Measurements from ENCODE around the gene ZNF93. TPM values are rescaled to one million over a fixed set of nuclear protein-coding genes. Genes with fewer than 3 reads are reported as not detected.

The ZNF93 gene
- total RNA-seq (2012; rRNA removed) (8.9 and 10.6 TPM in 2 replicates), polyA plus RNA-seq (2012; rRNA removed) (2.7 and 3.7 TPM in 2 replicates), Bru-seq, nascent RNA (percentile 88 among the genes with signal in this experiment), BruChase-seq, experiment 1, labeled RNA remaining after a 6-hour chase (percentile 53 among the genes with signal in this experiment), BruChase-seq, experiment 2, labeled RNA remaining after a 2-hour chase (percentile 54 among the genes with signal in this experiment)
- 1.1 and 4.8 TPM in 2 replicates for polyA plus RNA-seq (2012; cell fraction: cytosol; rRNA removed)
- 1.5 and 4.0 TPM in 2 replicates for polyA plus RNA-seq (2012; cell fraction: nucleus; rRNA removed; ENCODE audit: low replicate concordance)
- long read RNA-seq, partial matches to known transcripts, result 0 of 4 reads
- long read RNA-seq, other reads (novel, unspliced or antisense), result 1 of 4 reads

DNA sequence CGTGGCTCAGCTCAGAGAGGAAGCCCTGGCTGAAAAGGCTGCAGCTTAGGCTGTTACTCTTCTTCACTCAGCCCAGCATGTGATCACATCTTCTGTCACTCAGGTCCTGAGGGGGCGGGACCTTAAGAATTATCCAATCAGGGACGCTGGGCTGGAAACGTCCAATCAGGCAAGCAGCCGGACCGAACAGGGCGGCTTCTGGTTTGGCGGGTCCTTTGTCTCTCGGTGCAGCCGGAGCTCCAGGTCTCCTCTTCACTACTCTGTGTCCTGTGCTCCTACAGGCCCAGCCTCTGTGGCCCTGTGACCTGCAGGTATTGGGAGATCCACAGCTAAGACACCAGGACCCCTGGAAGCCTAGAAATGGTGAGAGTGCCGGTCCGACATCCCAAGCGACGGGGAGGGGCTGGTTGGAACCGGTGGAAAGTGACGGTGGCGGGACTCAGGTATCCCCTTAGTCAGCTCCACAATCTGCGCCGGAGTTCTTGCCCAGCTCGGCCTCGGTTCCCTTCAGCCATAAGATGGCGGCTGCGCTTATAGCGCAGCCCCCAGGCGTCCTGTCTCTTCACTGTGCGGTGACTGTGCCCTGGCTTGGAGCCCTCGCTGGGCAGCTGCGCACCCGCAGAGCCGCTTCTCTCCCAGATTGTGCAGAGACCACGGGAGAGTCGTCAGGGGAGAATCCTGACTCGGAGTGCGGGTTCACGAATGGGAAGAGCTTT, at the start of gene ZNF93:
Gene ZNF93, plus strand, starts transcription at position 218 of the 716 bp plus-strand sequence. Its CDS starts 143 bp downstream, at position 361.
- Histone ChIP-seq H3K9me1 (ENCODE audit: insufficient read depth, low read length) (no peaks in the 10 kb centered on the region), H3K4ac (ENCODE audit: low read depth, low read length) (peak within 1 kb of the TSS; percentile 76), H3K23ac (ENCODE audit: low read depth, low read length) (peak within 1 kb of the TSS; percentile 57; the same call in 1 of the 2 replicates), H2AFZ (replicated peaks; ENCODE audit: low read length, poor library complexity) (peak within 1 kb of the TSS; percentile 96), H4K8ac (ENCODE audit: low read depth in 2 of 2, low read length in 2 of 2) (peak within 1 kb of the TSS; percentile 79 to 88), H3K9ac (ENCODE audit: low read depth, low read length) (peak within 1 kb of the TSS; percentile 85), H4K91ac (ENCODE audit: insufficient read depth, low read depth, low read length) (peak within 1 kb of the TSS; percentile 59), H3K14ac (replicated peaks; ENCODE audit: low read depth, low read length) (peak within 1 kb of the TSS; percentile 62), H3K4me2 (ENCODE audit: low read depth, low read length) (peak within 1 kb of the TSS; percentile 76), H3K9me3 (ENCODE audit: control insufficient read depth, insufficient read depth, low read length) (peaks cover 12% of the 10 kb centered on the region), H3K27ac (ENCODE audit: insufficient read depth, low read length) (peak within 1 kb of the TSS; percentile 83), H3K4me1 (ENCODE audit: control insufficient read depth, insufficient read depth, low read length) (no peaks in the 10 kb centered on the region), H3K4me3 (ENCODE audit: insufficient read depth, low read depth, low read length) (peak within 1 kb of the TSS; percentile 73), H4K20me1 (ENCODE audit: insufficient read depth, low read length) (no peaks in the 10 kb centered on the region; the same call in 1 of the 2 replicates), H2AK5ac (ENCODE audit: low read depth, low read length) (peak within 1 kb of the TSS; percentile 52; the same call in 1 of the 2 replicates), H2BK15ac (ENCODE audit: low read depth, low read length) (0 out of 3 replicates have a peak within 1 kb of the TSS, but pooled peaks have one; percentile 10), H3K56ac (ENCODE audit: extremely low read depth, insufficient read depth, low read length) (peak within 1 kb of the TSS; percentile 83), H2AK9ac (replicated peaks; ENCODE audit: low read depth, low read length, poor library complexity) (peak within 1 kb of the TSS; percentile 60), H4K5ac (ENCODE audit: low read depth, low read length) (peak within 1 kb of the TSS; percentile 46), H2BK120ac (ENCODE audit: low read depth, low read length) (no peak within 1 kb of the TSS; the same call in 1 of the 2 replicates), H3K18ac (ENCODE audit: low read depth, low read length) (peak within 1 kb of the TSS; percentile 24; the same call in 1 of the 2 replicates), H2BK5ac (ENCODE audit: low read depth, low read length, poor library complexity, severe bottlenecking) (peak within 1 kb of the TSS; percentile 81), H2BK20ac (ENCODE audit: low read depth, low read length) (no peak within 1 kb of the TSS), H3K36me3 (ENCODE audit: control insufficient read depth, insufficient read depth, low read length) (no peaks in the 10 kb centered on the region; the same call in 1 of the 2 replicates), H3K79me1 (ENCODE audit: low read depth in 1 of 2, low read length in 2 of 2) (peaks cover 0 to 7% of the 10 kb centered on the region in 2 experiments; a peak in 1 of 4 replicates), H3K27me3 (ENCODE audit: control insufficient read depth, insufficient read depth, low read length) (no peaks in the 10 kb centered on the region)
- TSS peak; percentile 30 for BruUV-seq (replicated peaks)
- ChIA-PET CTCF (interaction anchor here (0.7 kb wide), 1 partner anchor 20 kb away, joined by 3 read pairs; no protein-coding TSS in a partner anchor), POLR2A (ENCODE audit: unreplicated experiment) (interaction anchor here (0.6 to 2.0 kb wide), 4 partner anchors 10 to 124 kb away, joined by 3 to 7 read pairs (median 4); partner anchors contain the start of gene ZNF253)
- WGBS, 2 experiments (ENCODE audit: extremely low coverage in 2 of 2, insufficient read length in 1 of 2), result 0% methylated on average over 11 of the region's 35 CpGs; no CpG with 5 or more reads in 1 of the 2 experiments
- DNase-seq (peak; percentile 96), ATAC-seq (ENCODE audit: low read depth) (peak; percentile 94)
- intact Hi-C loops (cut with micrococcal nuclease) (loop anchor here (2.0 kb wide), 1 partner anchor 58 kb away; no protein-coding TSS in a partner anchor), in situ Hi-C loops (cut with MboI; ENCODE audit: low sequenced_read_pairs) (no loop called here), dilution Hi-C loops (cut with HindIII; ENCODE audit: low sequenced_read_pairs, unreplicated experiment) (no loop called here)
- TF ChIP-seq RCOR1 (IDR thresholded peaks at IDR 0.05; ENCODE audit: insufficient replicate concordance, low read length), result no peak
- TF ChIP-seq FOS (IDR thresholded peaks at IDR 0.05; ENCODE audit: low read depth, low read length), result no peak
- TF ChIP-seq SMC3 (IDR thresholded peaks at IDR 0.05; ENCODE audit: low read depth, low read length), result no peak
- TF ChIP-seq CHD1 (IDR thresholded peaks at IDR 0.05; ENCODE audit: low read depth, low read length), result no peak
- no peak for TF ChIP-seq RAD21 (IDR thresholded peaks at IDR 0.05; ENCODE audit: low read length)
- no peak for TF ChIP-seq MAFK (IDR thresholded peaks at IDR 0.05; ENCODE audit: low read depth, low read length)
- TF ChIP-seq USF2 (IDR thresholded peaks at IDR 0.05; ENCODE audit: low read depth, low read length), result peak; percentile 94
- TF ChIP-seq POLR2A (IDR thresholded peaks at IDR 0.05; ENCODE audit: low read depth, low read length), result peak; percentile 67; the same call in 1 of the 2 replicates
- TF ChIP-seq CTCF (conservative IDR thresholded peaks at IDR 0.05; ENCODE audit: low read depth, low read length), result no peak
- no peak for TF ChIP-seq BHLHE40 (IDR thresholded peaks at IDR 0.05; ENCODE audit: low read depth, low read length)
- no peak for TF ChIP-seq RFX5 (IDR thresholded peaks at IDR 0.05; ENCODE audit: low read depth, low read length)
- TF ChIP-seq CEBPB (IDR thresholded peaks at IDR 0.05; ENCODE audit: low read depth, low read length), result no peak
- TF ChIP-seq NFE2L2 (IDR thresholded peaks at IDR 0.05; ENCODE audit: low read depth, low read length), result no peak
